Measurements from ENCODE around the gene RNF225. TPM values are rescaled to one million over a fixed set of nuclear protein-coding genes. Genes with fewer than 3 reads are reported as not detected.
"Not testable (repeated sequence)": the region's sequence is repeated elsewhere in the genome, so short reads cannot be mapped to it uniquely, and the experiment has no call there.

The RNF225 gene
- total and polyA plus RNA-seq, 4 donors: not detected

DNA sequence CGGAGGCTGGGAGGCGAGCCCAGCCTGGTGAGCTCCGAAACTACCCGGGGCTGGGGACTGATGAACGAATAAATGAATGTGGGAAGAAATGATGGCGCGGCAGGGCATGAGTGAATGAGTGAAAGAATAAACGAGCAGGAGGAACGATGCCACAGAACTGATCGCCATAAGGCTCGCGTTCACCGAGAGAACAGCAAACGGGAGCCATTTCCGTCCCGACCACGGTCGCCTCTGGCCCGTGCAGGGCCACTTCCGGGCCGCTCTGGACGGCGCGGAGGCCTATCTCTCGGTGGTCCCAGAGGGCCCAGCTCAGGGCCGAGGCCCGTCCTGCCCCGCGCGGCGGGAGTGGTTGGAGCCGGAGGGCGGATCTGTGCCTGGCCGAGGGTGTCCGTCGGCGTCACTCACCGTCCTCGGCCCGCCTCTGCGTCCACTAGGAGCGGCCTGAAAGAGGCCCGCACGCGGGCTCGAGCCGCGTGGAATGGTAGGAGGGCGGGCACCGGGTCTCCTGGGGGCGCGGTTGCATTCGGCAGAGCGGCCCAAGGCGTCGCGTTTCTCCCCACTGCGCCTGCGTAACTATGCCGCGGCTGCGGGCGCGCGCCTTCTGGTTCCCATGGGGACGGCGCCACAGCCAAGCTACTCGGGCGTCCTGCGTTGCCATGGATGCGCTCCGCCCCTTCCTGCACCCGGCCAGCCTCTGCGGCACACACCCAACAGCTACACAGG, 33.0 kb upstream of the RNF225 start, which contains the start of gene ZNF497:
TSS of gene ZNF497 (minus strand) at position 480 of the 723 bp plus-strand sequence. CDS start 5,116 bp downstream, outside the sequence.
- Histone ChIP-seq H3K27me3 (ENCODE audit: control insufficient read depth, insufficient read depth, low read length) (peaks cover 4% of the 10 kb centered on the region), H3K36me3 (ENCODE audit: control insufficient read depth, insufficient read depth, low read length) (peaks cover 39% of the 10 kb centered on the region), H3K4me1 (ENCODE audit: control insufficient read depth, insufficient read depth, low read length) (peaks cover 26% of the 10 kb centered on the region), H3K9me3 (ENCODE audit: control insufficient read depth, insufficient read depth, low read length) (no peaks in the 10 kb centered on the region), H3K27ac (ENCODE audit: low read depth, low read length) (peak within 1 kb of the TSS; percentile 98), H3K4me3 (ENCODE audit: low read depth, low read length) (peak within 1 kb of the TSS; percentile 92)
- peak; percentile 89 to 99 (median 92) for DNase-seq (ENCODE audit: low read depth in 4 of 6, low spot score in 6 of 6)
- under 1% methylated on average over 74 of the region's 74 CpGs for WGBS (ENCODE audit: insufficient coverage)

DNA sequence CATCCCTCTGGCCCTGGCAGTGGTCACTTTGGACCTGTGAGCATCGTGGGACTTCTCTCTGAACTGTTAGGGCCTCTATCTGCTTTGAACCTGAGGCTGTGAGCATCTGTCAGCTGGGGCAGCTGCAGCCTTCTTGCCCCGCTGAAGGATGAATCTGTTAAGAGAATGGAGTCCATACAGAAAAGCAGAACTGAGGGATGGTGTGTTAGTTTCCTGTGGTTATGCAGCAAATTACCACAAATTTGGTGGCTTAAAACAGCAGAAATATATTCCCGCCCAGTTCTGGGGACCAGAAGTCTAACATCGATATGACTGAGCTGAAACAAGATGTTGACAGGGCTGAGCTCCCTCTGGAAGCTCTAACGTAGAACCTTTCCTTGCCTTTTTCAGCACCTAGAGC, 31.3 kb upstream of the RNF225 start:
- no peaks in the 10 kb centered on the region for H3K27me3 ChIP-seq (ENCODE audit: control insufficient read depth, insufficient read depth, low read length)
- DNase-seq (ENCODE audit: low read depth in 4 of 6, low spot score in 6 of 6): no peak
- 91% methylated on average over 5 of the region's 5 CpGs for WGBS (ENCODE audit: insufficient coverage)
- H3K4me1 ChIP-seq (ENCODE audit: control insufficient read depth, insufficient read depth, low read length): peaks cover 18% of the 10 kb centered on the region
- no peak overlapping the region for H3K27ac ChIP-seq (ENCODE audit: low read depth, low read length)
- H3K36me3 ChIP-seq (ENCODE audit: control insufficient read depth, insufficient read depth, low read length): peaks cover 39% of the 10 kb centered on the region
- no peak overlapping the region for H3K4me3 ChIP-seq (ENCODE audit: low read depth, low read length)
- H3K9me3 ChIP-seq (ENCODE audit: control insufficient read depth, insufficient read depth, low read length): no peaks in the 10 kb centered on the region

GRCh38 chr19:58366585-58367430, 28.6 kb upstream of the RNF225 start:
- Histone ChIP-seq H3K36me3 (ENCODE audit: control insufficient read depth, insufficient read depth, low read length) (peaks cover 41% of the 10 kb centered on the region), H3K4me1 (ENCODE audit: control insufficient read depth, insufficient read depth, low read length) (peaks cover 10% of the 10 kb centered on the region), H3K27me3 (ENCODE audit: control insufficient read depth, insufficient read depth, low read length) (no peaks in the 10 kb centered on the region), H3K9me3 (ENCODE audit: control insufficient read depth, insufficient read depth, low read length) (no peaks in the 10 kb centered on the region), H3K27ac (ENCODE audit: low read depth, low read length) (no peak overlapping the region), H3K4me3 (ENCODE audit: low read depth, low read length) (no peak overlapping the region)
- no peak for DNase-seq (ENCODE audit: low read depth in 4 of 6, low spot score in 6 of 6)
- WGBS (ENCODE audit: insufficient coverage): 92% methylated on average over 30 of the region's 32 CpGs

- DNase-seq (ENCODE audit: low read depth in 4 of 6, low spot score in 6 of 6): peak in 1 of 6 donors; percentile 61
- Histone ChIP-seq H3K27me3 (ENCODE audit: control insufficient read depth, insufficient read depth, low read length) (no peaks in the 10 kb centered on the region), H3K4me1 (ENCODE audit: control insufficient read depth, insufficient read depth, low read length) (peaks cover 5% of the 10 kb centered on the region), H3K27ac (ENCODE audit: low read depth, low read length) (no peak overlapping the region), H3K36me3 (ENCODE audit: control insufficient read depth, insufficient read depth, low read length) (peaks cover 41% of the 10 kb centered on the region), H3K9me3 (ENCODE audit: control insufficient read depth, insufficient read depth, low read length) (no peaks in the 10 kb centered on the region), H3K4me3 (ENCODE audit: low read depth, low read length) (no peak overlapping the region)
- 42% methylated on average over 106 of the region's 106 CpGs for WGBS (ENCODE audit: insufficient coverage)
These were observed 27.6 kb upstream of the RNF225 start for GRCh38 chr19:58367698-58368454.

DNA sequence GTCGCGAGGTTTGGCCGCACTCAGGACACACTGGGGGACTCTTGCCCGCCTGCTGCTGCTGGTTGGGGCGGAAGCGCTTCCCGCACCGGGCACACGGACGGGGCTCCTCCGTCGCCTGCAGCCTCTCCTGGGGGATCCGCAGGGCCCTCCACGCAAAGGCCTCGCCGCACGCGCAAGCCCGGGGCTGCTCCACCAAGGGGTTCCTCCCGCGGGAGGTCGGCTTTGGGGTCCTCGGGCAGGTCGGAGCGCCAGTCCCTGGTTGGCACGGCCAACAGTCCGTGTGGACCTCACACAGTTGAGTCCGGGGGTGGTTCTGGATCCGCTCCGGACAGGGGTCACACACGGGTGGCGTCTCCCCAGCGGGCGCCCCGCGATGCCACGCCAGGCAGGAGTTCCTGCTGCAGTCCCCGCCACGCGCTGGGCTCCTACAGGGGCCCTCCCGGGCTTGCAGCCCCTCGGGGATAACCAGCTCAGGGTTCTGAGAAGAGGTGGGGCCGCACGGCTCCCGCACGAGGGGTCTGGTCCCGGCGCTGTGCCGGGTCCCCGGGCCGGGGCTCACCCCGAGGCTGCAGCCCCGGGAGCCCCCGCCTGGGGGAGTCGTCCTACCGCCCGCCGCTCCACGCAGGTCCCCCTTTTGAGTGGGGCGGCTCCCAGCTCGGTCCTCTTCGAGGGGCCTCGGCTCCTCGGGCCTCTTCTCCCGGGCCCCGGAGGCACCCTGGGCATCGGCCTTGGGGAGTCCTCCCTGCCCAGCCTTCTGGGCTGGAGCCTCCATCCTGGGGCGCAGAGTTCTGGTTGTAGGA, 26.7 kb upstream of the RNF225 start:
- WGBS (ENCODE audit: insufficient coverage): 78% methylated on average over 65 of the region's 68 CpGs
- DNase-seq (ENCODE audit: low read depth in 4 of 6, low spot score in 6 of 6): no peak
- Histone ChIP-seq H3K36me3 (ENCODE audit: control insufficient read depth, insufficient read depth, low read length) (peaks cover 41% of the 10 kb centered on the region), H3K27me3 (ENCODE audit: control insufficient read depth, insufficient read depth, low read length) (no peaks in the 10 kb centered on the region), H3K4me1 (ENCODE audit: control insufficient read depth, insufficient read depth, low read length) (no peaks in the 10 kb centered on the region), H3K27ac (ENCODE audit: low read depth, low read length) (no peak overlapping the region), H3K9me3 (ENCODE audit: control insufficient read depth, insufficient read depth, low read length) (no peaks in the 10 kb centered on the region), H3K4me3 (ENCODE audit: low read depth, low read length) (no peak overlapping the region)

DNA sequence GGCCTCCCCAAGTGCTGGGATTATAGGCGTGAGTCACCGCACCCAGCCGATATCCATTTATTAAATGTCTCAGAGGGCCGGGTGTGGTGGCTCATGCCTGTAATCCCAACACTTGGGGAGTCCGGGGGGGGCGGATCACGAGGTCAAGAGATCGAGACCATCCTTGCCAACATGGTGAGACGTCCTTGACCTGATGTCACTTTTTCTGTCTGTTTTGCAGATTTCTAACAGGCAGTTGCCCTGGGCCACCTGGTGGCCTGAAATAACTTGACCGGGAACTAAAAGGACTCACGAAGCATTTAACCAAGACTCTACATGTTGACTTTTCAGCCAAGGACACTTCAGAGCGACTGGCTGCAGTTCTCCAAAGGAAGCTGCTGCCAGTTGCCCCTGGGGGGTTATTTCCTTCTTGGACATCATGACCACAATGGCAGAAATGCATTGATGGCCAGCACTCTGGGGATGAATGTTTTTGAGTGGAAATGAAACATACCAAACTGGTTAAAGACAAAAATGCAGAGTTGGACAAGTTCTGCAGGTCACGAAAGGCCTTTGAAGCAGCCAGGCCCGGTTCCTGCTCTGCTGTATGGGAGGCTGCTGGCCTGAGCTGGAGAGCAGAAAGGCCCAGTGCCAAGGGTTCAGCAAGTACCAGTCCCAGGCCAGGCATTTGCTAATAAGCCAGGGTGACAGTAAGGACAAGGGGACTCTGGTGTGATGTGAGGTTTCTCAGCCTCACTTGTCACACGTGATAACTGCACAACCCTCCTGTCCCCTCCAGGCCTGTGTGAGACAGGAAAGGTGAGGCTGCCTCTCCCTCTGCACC, 22.9 kb upstream of the RNF225 start:
- H3K4me1 ChIP-seq (ENCODE audit: control insufficient read depth, insufficient read depth, low read length): no peaks in the 10 kb centered on the region
- no peaks in the 10 kb centered on the region for H3K9me3 ChIP-seq (ENCODE audit: control insufficient read depth, insufficient read depth, low read length)
- H3K27ac ChIP-seq (ENCODE audit: low read depth, low read length): no peak overlapping the region
- peaks cover 21% of the 10 kb centered on the region for H3K36me3 ChIP-seq (ENCODE audit: control insufficient read depth, insufficient read depth, low read length)
- 74% methylated on average over 15 of the region's 15 CpGs for WGBS (ENCODE audit: insufficient coverage)
- no peak for DNase-seq (ENCODE audit: low read depth in 4 of 6, low spot score in 6 of 6)
- H3K27me3 ChIP-seq (ENCODE audit: control insufficient read depth, insufficient read depth, low read length): no peaks in the 10 kb centered on the region
- no peak overlapping the region for H3K4me3 ChIP-seq (ENCODE audit: low read depth, low read length)

- DNase-seq (ENCODE audit: low read depth in 4 of 6, low spot score in 6 of 6): no peak
- Histone ChIP-seq H3K4me1 (ENCODE audit: control insufficient read depth, insufficient read depth, low read length) (peaks cover 2% of the 10 kb centered on the region), H3K4me3 (ENCODE audit: low read depth, low read length) (no peak overlapping the region), H3K9me3 (ENCODE audit: control insufficient read depth, insufficient read depth, low read length) (no peaks in the 10 kb centered on the region), H3K36me3 (ENCODE audit: control insufficient read depth, insufficient read depth, low read length) (peaks cover 5% of the 10 kb centered on the region), H3K27ac (ENCODE audit: low read depth, low read length) (no peak overlapping the region), H3K27me3 (ENCODE audit: control insufficient read depth, insufficient read depth, low read length) (no peaks in the 10 kb centered on the region)
- no CpG with 5 or more reads among the region's 4 CpGs for WGBS (ENCODE audit: insufficient coverage)
These were observed 21.3 kb upstream of the RNF225 start for GRCh38 chr19:58374200-58374599.

- DNase-seq (ENCODE audit: low read depth in 4 of 6, low spot score in 6 of 6); H3K27me3 ChIP-seq (ENCODE audit: control insufficient read depth, insufficient read depth, low read length); H3K27ac ChIP-seq (ENCODE audit: low read depth, low read length); H3K4me3 ChIP-seq (ENCODE audit: low read depth, low read length); H3K36me3 ChIP-seq (ENCODE audit: control insufficient read depth, insufficient read depth, low read length); H3K9me3 ChIP-seq (ENCODE audit: control insufficient read depth, insufficient read depth, low read length): not testable (repeated sequence)
- WGBS (ENCODE audit: insufficient coverage): 92% methylated on average over 5 of the region's 7 CpGs
- H3K4me1 ChIP-seq (ENCODE audit: control insufficient read depth, insufficient read depth, low read length): peaks cover 22% of the 10 kb centered on the region
These were observed 18.7 kb upstream of the RNF225 start for GRCh38 chr19:58376724-58377123.
